GM10248 (cell line): ENCODE results near the gene MARCHF11.

ENCODE experiments used
- CTCF ChIA-PET: fragments of 300-600 bp; sonication (Branson Sonifier 250); formaldehyde crosslinking; extraction: SDS; loops from one replicate; lab custom pipeline; 2021; ENCODE audit warnings: antibody characterized with exemption; lab: Yijun Ruan, JAX
- POLR2A ChIA-PET: fragments of 350-650 bp; sonication (Branson Sonifier 250); formaldehyde crosslinking; extraction: SDS; loops from one replicate; lab custom pipeline; 2020; ENCODE audit warnings: antibody characterized with exemption; lab: Yijun Ruan, JAX
- DNase-seq: peaks from one replicate; pipeline ENCODE4 v3.0.0; 2012; ENCODE audit errors: extremely low spot score
- TF ChIP-seq, protein P1 (sequence below): IDR thresholded peaks from 2 replicates; pipeline ENCODE4 v1.5.1; 2012; ENCODE audit warnings: mild to moderate bottlenecking, low read depth; ENCODE audit errors: extremely low read depth, missing control alignments, control extremely low read depth

Gene MARCHF11

GRCh38 chr5:16051246-16051755 lies 128.3 kb downstream of the MARCHF11 start:
- DNase-seq = no peak
- POLR2A ChIA-PET = no interaction called here
- CTCF ChIA-PET = no interaction called here
- TF ChIP-seq, protein P1, sequence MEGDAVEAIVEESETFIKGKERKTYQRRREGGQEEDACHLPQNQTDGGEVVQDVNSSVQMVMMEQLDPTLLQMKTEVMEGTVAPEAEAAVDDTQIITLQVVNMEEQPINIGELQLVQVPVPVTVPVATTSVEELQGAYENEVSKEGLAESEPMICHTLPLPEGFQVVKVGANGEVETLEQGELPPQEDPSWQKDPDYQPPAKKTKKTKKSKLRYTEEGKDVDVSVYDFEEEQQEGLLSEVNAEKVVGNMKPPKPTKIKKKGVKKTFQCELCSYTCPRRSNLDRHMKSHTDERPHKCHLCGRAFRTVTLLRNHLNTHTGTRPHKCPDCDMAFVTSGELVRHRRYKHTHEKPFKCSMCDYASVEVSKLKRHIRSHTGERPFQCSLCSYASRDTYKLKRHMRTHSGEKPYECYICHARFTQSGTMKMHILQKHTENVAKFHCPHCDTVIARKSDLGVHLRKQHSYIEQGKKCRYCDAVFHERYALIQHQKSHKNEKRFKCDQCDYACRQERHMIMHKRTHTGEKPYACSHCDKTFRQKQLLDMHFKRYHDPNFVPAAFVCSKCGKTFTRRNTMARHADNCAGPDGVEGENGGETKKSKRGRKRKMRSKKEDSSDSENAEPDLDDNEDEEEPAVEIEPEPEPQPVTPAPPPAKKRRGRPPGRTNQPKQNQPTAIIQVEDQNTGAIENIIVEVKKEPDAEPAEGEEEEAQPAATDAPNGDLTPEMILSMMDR = no peak

- no peak for DNase-seq
- POLR2A ChIA-PET = no interaction called here
These were observed 129.2 kb downstream of the MARCHF11 start for GRCh38 chr5:16050414-16050813.

GRCh38 chr5:16049761-16050160 lies 129.8 kb downstream of the MARCHF11 start:
- TF ChIP-seq, protein P1 = no peak
- POLR2A ChIA-PET = no interaction called here
- CTCF ChIA-PET = no interaction called here

More at GRCh38 chr5:16050414-16050813, 129.2 kb downstream of the MARCHF11 start:
- TF ChIP-seq, protein P1 = no peak
- CTCF ChIA-PET = no interaction called here

DNA sequence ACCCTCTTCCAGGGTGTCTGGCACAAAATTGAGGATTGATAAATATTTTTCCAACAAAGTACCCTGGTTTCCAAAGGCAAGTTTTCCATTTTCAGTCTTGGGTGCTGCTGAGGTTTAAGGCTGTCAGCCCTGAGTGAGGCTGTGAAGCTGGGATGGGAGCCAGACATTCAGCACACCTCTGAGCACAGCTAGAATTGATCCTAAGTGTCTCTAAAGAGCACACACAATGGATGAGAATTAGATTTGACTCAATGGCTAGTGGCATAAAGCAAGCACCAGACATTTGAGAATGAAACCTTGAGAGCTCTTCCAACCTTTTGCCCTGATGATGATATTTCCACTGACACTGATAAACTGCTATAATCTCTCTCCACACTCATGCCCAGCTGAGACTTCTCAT lies 131.5 kb downstream of the MARCHF11 start:
- TF ChIP-seq, protein P1 = no peak

More at GRCh38 chr5:16049761-16050160, 129.8 kb downstream of the MARCHF11 start:
- no peak for DNase-seq

GRCh38 chr5:16043349-16043965 lies 136.1 kb downstream of the MARCHF11 start:
- TF ChIP-seq, protein P1 = no peak
- ChIA-PET POLR2A (no interaction called here), CTCF (no interaction called here)
- no peak for DNase-seq

More for the DNA sequence above, 131.5 kb downstream of the MARCHF11 start:
- POLR2A ChIA-PET = no interaction called here
- CTCF ChIA-PET = no interaction called here
- no peak for DNase-seq

DNA sequence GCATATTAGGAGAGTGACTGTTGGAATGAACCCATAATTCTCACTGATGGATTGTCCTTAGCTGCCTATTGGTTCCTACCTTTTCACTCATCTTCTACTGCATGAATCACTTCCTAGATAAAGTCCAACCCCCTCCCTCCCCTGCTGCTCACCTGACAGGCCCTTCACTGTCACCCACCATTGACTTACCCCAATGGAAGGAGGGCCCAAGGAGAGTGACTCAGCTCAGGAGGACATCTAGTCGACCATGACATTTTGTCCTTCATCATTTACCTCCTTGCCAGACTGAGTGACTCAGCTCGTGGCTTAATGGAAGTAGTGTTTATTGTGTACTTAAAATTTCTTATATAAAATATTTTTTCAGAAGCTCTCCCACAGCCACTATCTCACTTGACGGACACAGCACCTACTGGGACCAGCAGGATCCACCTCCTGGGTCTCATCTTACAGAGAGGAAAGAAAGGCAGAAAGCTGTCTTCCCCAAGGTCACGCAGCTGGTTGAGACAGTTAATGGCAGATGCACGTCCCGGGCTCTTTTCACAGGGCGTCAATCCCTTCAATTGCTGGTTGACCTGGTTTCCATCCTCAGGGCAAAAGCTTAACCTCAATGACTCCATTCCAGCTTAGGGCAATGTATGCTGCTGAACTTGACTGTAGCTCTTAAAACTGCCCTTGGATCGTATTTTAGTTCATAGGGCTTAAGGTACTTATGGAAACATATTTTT lies 142.3 kb downstream of the MARCHF11 start:
- no peak for DNase-seq
- POLR2A ChIA-PET = no interaction called here
- CTCF ChIA-PET = no interaction called here
- TF ChIP-seq, protein P1 = no peak
